HUES6 (cell line): ENCODE measurements around the gene GMDS.

Source experiments
- H3K27ac ChIP-seq: 2 replicates; pipeline ENCODE4 v1.7.0; 2013; ENCODE audit warnings: low read depth, mild to moderate bottlenecking, low read length, inconsistent platforms
- H3K27me3 ChIP-seq: 2 replicates; pipeline ENCODE4 v1.6.1; 2013; ENCODE audit warnings: low read length; ENCODE audit not compliant: control insufficient read depth, insufficient read depth
- H3K36me3 ChIP-seq: 2 replicates; pipeline ENCODE4 v1.6.1; 2013; ENCODE audit warnings: low read length; ENCODE audit not compliant: control insufficient read depth, insufficient read depth
- H3K4me1 ChIP-seq: 2 replicates; pipeline ENCODE4 v1.6.1; 2013; ENCODE audit warnings: low read length; ENCODE audit not compliant: control insufficient read depth, insufficient read depth
- H3K4me3 ChIP-seq: 2 replicates; pipeline ENCODE4 v1.5.1; 2013; ENCODE audit warnings: low read depth, low read length
- H3K9ac ChIP-seq: one replicate; pipeline ENCODE4 v1.6.1; 2013; ENCODE audit warnings: mild to moderate bottlenecking, low read length
- H3K9me3 ChIP-seq: 2 replicates; pipeline ENCODE4 v1.6.1; 2013; ENCODE audit warnings: low read depth, low read length; ENCODE audit not compliant: control insufficient read depth, insufficient read depth

The GMDS gene

GRCh38 chr6:2036710-2037023 lies 208.7 kb downstream of the GMDS start:
- Histone ChIP-seq H3K27ac (no peak overlapping the region), H3K36me3 (no peaks in the 10 kb centered on the region), H3K9me3 (no peaks in the 10 kb centered on the region), H3K4me1 (peaks cover under 1% of the 10 kb centered on the region; the same call in 1 of the 2 replicates), H3K9ac (no peak overlapping the region), H3K27me3 (no peaks in the 10 kb centered on the region), H3K4me3 (no peak overlapping the region)

GRCh38 chr6:2035826-2036709 lies 209.3 kb downstream of the GMDS start:
- Histone ChIP-seq H3K9me3 (no peaks in the 10 kb centered on the region), H3K36me3 (no peaks in the 10 kb centered on the region), H3K4me3 (no peak overlapping the region), H3K4me1 (peaks cover 6% of the 10 kb centered on the region), H3K27me3 (no peaks in the 10 kb centered on the region), H3K27ac (no peak overlapping the region), H3K9ac (no peak overlapping the region)

- peaks cover 13% of the 10 kb centered on the region for H3K4me1 ChIP-seq
- H3K9ac ChIP-seq, result no peak overlapping the region
- H3K27me3 ChIP-seq, result no peaks in the 10 kb centered on the region
- no peaks in the 10 kb centered on the region for H3K36me3 ChIP-seq
- no peak overlapping the region for H3K27ac ChIP-seq
- H3K4me3 ChIP-seq, result no peak overlapping the region
- no peaks in the 10 kb centered on the region for H3K9me3 ChIP-seq
Measured at GRCh38 chr6:2035046-2035445, 210.4 kb downstream of the GMDS start.

GRCh38 chr6:2034256-2034655 lies 211.1 kb downstream of the GMDS start:
- Histone ChIP-seq H3K9ac (no peak overlapping the region), H3K4me1 (peaks cover 13% of the 10 kb centered on the region), H3K27me3 (no peaks in the 10 kb centered on the region), H3K4me3 (no peak overlapping the region), H3K9me3 (no peaks in the 10 kb centered on the region), H3K36me3 (no peaks in the 10 kb centered on the region), H3K27ac (no peak overlapping the region)

- Histone ChIP-seq H3K27me3 (no peaks in the 10 kb centered on the region), H3K4me1 (peaks cover 13% of the 10 kb centered on the region), H3K4me3 (no peak overlapping the region), H3K9me3 (no peaks in the 10 kb centered on the region), H3K36me3 (no peaks in the 10 kb centered on the region), H3K9ac (no peak overlapping the region), H3K27ac (no peak overlapping the region)
Measured at GRCh38 chr6:2033544-2033943, 211.9 kb downstream of the GMDS start.

- H3K4me1 ChIP-seq, result peaks cover 17% of the 10 kb centered on the region
- H3K36me3 ChIP-seq, result no peaks in the 10 kb centered on the region
- H3K9ac ChIP-seq, result no peak overlapping the region
- H3K9me3 ChIP-seq, result no peaks in the 10 kb centered on the region
- no peaks in the 10 kb centered on the region for H3K27me3 ChIP-seq
- no peak overlapping the region for H3K4me3 ChIP-seq
- no peak overlapping the region for H3K27ac ChIP-seq
Measured at GRCh38 chr6:2030682-2031244, 214.6 kb downstream of the GMDS start.

- Histone ChIP-seq H3K4me3 (no peak overlapping the region), H3K4me1 (peaks cover 17% of the 10 kb centered on the region), H3K9me3 (no peaks in the 10 kb centered on the region), H3K27me3 (no peaks in the 10 kb centered on the region), H3K27ac (no peak overlapping the region), H3K36me3 (no peaks in the 10 kb centered on the region), H3K9ac (no peak overlapping the region)
Measured at GRCh38 chr6:2029952-2030351, 215.5 kb downstream of the GMDS start.

GRCh38 chr6:2029130-2029794 lies 216.1 kb downstream of the GMDS start:
- no peak overlapping the region for H3K4me3 ChIP-seq
- H3K36me3 ChIP-seq, result no peaks in the 10 kb centered on the region
- no peaks in the 10 kb centered on the region for H3K27me3 ChIP-seq
- no peak overlapping the region for H3K9ac ChIP-seq
- no peaks in the 10 kb centered on the region for H3K9me3 ChIP-seq
- H3K27ac ChIP-seq, result no peak overlapping the region
- H3K4me1 ChIP-seq, result peaks cover 17% of the 10 kb centered on the region

- Histone ChIP-seq H3K4me3 (no peak overlapping the region), H3K27me3 (no peaks in the 10 kb centered on the region), H3K9me3 (no peaks in the 10 kb centered on the region), H3K27ac (no peak overlapping the region), H3K9ac (no peak overlapping the region), H3K4me1 (peaks cover 17% of the 10 kb centered on the region), H3K36me3 (no peaks in the 10 kb centered on the region)
Measured at GRCh38 chr6:2028457-2029038, 216.9 kb downstream of the GMDS start.

GRCh38 chr6:2026133-2026532 lies 219.3 kb downstream of the GMDS start:
- Histone ChIP-seq H3K27ac (no peak overlapping the region), H3K36me3 (no peaks in the 10 kb centered on the region), H3K4me3 (no peak overlapping the region), H3K27me3 (no peaks in the 10 kb centered on the region), H3K9ac (no peak overlapping the region), H3K9me3 (no peaks in the 10 kb centered on the region), H3K4me1 (peaks cover 12% of the 10 kb centered on the region)

GRCh38 chr6:2021713-2022125 lies 223.7 kb downstream of the GMDS start:
- Histone ChIP-seq H3K36me3 (no peaks in the 10 kb centered on the region), H3K27me3 (no peaks in the 10 kb centered on the region), H3K4me3 (no peak overlapping the region), H3K9ac (no peak overlapping the region), H3K4me1 (peaks cover 8% of the 10 kb centered on the region), H3K27ac (no peak overlapping the region), H3K9me3 (no peaks in the 10 kb centered on the region)
